IPS DF 4.7 (cell line): ENCODE results near the gene RPTOR.

ENCODE experiments used
- DNase-seq: peaks from one replicate; pipeline ENCODE4 v3.0.0-alpha.2; 2013; ENCODE audit warnings: low spot score; ENCODE audit errors: extremely low read depth

Gene RPTOR

DNA sequence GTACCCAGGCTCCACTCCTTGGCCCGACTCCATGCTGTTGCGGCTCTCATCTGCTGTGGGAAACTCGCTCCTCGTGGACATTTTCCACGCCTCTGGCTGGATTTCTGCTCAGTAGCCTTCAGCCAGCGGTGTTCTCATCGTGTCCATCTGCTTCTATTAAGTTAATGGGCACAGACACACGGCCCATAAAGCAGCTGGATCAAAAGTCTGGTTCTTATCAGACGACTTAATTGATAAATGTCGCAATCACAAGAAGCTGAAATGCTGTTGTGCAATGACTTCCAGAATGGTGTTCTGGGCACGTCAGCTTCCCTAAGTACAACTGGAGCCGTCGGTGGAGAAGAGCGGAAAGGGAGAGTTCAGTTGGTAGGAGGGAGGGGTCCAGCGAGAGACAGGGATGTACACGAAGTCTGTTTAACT is 235.3 kb downstream of the RPTOR start:
- no peak for DNase-seq

DNA sequence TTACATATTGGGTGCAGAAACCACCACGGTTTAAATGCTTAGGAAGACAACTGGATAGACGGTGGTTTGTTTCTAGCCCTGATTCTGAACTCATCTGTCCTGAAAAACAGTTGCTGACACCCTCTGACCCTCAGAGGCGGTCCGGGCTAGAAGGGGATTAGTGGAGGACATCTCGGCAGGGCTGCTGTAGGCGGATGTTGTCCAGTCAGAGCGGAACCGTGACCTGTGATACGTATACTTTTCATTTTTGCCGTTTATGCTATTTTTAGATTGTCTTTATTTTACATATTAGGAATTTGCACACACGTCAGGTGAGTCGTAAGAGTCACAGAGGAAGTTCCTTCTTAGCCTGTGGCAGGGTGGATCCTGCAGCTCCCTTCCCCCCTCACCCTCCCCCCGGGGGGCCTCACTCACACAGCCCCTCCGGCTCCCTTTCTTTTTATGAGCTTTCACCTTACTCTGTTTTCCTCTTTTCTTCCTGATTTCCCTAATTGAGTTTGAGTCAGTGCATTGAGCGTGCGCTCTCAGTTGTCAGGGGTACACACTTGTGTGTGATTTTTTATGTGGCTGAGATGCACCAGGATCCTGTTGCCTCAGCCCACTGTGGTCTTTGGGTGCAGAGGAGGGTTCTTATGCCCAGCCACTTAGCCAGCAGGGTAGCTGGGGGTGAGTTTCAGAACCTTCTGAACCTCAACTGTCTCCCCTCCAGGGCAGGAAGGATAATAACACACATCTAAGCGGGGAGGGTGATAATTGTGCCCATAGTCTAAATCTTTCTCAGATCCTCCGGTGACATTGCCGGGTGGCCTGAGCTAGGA is 236.0 kb downstream of the RPTOR start:
- no peak for DNase-seq

DNA sequence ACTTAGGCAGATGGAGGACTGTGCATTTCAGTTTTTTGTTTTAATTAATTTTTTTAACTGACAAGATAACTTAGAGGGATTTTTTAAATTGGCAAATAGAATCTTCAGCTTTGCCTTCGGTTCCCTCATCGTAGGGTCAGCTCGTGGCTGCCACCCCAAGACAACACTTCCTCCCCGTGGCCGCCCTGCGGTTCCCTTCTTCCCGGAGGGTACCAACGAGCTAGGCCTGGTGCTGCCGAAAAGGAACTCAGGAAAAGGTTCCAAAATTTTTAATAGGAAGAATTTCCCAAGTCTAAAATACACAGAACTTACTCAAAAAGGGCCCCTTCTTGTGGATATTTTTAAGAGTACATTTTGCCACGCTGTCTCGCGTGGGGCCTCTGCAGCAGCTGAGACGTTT is 236.6 kb downstream of the RPTOR start:
- DNase-seq: no peak

DNA sequence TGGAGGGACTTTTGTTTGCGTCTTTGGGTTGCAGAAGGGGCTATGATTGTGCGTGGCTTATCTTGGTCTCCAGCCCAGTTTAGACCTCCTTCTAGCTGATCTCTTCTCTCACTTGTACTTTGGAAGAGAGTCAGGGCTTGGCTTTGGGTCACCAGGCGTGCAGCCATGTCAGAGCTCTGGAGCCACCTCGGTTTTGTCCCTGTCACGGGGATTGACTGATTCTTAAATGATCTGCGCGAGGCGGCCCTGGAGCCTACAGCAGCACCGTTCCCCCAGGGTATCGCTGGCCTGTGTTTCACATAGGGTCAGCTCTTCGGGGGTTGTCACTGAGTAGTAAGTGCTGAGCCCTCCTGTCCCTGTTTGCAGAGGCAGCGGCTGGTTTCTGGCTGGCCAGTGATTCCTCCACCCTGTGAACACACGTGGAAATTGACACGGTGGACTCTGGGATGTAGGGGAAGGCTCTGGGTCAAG is 237.2 kb downstream of the RPTOR start:
- no peak for DNase-seq

DNA sequence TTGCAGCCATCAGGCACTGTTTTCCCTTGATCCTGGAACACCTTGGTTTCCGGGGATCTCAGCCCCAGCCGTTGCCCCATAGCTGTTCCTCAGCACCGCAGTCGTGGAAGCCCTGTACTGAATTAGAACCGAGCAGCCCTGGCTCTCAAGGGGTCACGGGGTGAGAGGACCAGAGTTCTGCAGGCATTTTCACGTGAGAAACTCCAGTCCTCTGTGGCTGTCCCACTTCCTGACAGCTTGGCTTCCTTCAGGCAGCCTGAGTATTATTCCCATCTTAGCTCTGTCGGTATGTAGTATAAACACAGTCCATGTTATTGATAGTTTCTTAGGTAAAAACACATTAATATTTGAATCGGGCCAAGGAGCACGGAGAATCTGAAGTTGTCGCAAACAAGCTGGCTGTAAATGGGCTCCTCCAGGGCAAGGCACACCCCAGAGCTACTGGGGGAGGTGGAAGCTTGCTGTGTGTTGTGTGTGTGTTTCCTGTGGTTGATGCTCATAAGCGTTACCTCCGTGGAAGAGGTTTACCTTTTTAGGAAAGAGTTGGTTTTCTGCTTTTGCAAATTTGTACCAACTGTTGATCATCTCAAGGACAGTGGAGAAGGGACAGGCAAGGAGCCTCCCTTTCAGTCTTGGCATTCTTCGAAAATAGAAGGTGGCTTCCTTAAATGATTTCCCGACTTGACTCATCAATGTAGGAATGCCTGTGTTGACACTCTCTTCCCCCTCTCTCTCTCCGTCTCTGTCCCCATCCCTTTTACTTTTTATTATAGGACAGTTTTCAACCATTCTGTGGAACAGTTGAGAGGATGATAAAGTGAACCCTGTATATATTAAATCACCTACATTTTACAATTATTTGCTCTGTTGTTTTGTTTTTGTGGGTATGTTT is 238.1 kb downstream of the RPTOR start:
- DNase-seq: no peak

DNA sequence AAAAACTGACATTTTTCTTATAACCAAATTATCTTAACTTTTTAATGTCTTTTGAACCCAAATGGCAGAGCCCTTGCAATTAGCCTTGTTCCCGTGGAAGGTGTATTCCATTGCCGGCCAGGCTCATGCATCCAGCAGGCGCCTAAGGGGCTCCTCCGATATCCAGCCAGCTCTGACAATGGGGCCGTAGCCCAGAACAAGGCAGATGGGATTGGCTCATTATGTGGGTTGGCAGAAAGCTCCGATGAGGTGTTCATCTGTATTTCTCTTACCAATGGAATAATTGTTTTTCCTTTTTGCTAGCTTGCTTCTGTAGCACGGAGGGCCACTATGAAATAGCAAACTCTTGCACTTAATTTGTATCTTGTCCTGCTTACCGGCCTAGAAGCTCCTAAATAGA is 238.8 kb downstream of the RPTOR start:
- DNase-seq: no peak

DNA sequence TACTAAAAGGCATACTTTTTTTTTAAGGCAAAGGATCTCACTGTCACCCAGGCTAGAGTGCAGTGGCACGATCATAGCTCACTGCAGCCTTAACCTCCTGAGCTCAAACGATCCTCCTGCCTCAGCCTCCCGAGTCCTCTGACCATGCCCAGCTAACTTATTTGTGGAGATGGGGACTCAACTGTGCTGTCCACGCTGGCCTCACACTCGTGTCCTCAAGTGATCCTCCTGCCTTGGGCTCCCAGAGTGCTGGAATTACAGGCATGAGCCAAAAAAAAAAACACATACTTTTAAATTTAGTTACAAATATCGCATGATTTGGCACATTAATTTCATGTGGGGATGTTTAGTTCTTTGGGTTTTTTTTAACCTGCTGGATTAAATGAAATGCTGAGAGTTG is 239.3 kb downstream of the RPTOR start:
- no peak for DNase-seq

DNA sequence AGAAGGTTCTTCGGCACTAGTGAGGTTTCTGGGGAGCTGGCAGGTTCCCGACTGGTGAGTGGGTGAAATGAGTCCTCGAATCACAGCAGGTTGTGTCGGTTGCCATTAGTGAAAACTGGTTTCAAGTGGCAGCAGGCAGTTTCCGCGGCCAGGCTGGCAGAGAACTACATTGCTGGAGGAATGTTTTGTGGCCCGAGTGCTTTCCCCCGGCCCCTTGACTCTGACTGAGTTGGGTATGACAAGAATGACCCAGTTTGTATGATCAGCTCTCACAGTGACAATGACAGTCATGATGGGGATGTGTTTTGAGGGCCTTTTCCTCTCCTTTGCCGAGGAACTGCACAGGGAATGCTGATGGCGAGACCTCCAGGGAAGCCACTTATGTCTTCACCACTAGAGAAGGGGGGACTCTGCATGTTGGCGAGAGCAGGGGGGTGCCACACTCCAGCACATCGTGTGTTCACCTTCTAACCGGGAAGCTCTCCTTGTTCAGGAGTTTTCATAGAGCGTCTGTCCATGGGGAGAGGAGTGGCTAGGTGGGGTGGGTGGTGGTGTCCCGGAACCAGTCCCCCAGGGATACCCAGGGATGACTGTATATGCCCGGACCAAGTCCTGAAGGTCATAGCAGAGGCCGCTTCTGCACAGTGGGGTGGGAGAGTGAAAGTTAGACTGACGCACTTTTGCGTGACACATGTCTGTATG is 241.0 kb downstream of the RPTOR start:
- DNase-seq: no peak

DNA sequence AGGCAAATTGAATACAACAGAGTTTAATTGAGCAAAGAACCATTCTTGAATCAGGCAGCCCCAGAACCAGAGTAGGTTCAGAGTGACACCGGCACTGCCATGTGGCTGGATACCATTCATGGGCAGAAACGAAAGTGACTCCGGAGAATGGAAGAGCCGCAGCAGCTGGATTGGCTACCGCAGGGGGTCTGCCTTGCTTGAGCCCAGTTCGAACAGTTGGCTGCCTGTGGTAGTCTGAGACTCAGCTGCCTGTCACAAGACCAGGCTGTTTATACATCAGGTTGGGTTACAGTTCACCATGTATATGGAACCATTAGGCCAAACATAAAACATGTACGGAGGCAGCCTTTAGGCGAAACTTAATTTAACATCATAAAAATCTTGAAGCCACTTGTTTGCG is 241.8 kb downstream of the RPTOR start:
- no peak for DNase-seq

DNA sequence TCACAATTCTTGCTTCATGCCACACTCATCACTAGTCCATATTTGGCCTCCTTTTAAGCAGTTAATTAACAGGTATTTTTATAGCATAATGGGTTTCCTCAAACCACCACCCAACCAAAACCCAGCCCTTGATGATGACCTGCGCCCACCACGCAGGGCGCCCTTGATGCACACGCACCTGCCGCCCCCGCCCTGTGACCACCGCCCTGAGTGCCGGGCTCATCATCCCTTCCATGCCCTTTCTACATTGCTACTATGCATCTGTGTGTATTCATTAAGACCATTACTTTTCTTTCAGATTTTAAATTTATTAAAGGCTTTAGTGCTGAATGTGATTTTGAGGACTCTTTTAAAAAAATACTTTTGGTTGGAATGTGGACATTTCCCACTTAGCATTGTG is 242.2 kb downstream of the RPTOR start:
- no peak for DNase-seq

DNA sequence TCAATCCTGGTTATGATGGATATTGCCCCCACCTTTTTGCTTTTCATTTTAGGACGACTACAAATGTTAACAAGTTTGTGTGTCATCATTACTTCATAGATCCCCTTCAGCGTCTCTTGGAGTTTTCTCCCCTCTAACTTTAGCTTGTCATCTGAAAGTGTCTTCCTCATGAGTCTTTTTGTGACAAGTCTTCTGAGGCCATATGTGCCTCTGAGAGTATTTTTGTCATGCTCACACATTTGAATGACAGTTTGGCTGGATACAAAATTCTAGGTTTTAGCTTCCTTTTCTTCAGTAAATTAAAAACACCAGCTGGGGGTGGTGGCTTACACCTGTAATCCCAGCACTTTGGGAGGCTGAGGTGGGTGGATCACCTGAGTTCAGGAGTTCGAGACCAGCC is 243.2 kb downstream of the RPTOR start:
- no peak for DNase-seq

DNA sequence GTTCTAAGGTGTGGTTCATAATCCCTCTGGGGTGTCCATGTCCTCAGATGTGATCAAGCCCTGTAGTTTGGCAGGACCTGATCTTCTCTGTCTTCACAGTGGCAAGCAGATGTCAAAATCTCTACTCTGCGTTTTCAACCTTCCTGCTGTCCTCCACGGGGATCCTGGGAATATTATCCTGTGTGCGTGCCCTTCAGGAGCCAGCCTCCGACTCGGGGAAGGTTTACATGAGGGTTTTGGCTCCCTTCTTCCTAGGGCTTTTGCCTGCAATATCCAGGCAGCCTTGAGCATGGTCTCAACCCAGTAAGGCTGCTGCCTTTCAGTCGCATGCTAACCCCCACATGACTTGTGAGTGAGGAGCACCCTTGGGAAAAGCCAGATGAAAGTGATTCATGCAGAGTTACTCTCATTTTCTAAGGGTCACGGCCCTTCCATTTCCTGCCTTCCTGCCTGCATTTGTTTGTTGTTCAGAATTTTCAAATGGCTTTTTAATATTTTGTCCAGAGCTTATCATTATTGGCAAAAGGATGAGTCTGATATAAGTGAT is 244.8 kb downstream of the RPTOR start:
- DNase-seq: no peak

DNA sequence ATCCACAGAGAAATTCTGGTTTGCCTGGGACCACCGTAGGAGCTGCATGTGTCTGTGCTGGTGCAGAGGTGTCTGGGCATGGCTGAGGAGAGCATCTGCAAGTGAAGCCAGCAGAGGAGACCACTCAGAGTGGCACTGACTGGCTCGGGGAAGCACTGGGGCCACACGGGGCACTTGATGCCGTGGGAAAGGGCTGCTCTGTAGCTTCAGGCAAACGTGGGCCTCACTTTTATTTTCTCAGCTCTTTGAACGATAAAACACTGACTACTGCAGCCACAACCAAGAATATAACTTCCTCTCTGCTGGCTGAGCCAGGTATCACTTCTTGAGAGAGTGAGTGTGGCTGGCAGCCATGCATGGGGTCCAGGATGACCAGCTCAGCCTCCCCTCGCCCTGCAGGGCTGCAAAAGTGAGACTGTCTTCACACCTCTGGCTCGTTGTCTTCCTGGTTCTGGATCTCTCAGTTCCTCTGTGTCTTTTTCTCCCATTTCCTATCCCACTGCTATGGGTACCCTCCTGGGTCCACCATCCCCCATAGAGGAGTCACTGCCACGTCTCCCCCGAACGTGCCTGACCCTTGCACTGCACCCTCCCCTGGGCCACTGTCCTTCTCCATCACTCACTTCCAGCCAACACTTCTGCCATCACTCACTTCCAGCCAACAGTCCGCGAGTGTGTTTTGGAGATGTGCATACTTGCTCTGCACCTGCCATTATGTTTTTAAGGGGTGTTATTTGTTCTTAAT is 245.6 kb downstream of the RPTOR start:
- no peak for DNase-seq

DNA sequence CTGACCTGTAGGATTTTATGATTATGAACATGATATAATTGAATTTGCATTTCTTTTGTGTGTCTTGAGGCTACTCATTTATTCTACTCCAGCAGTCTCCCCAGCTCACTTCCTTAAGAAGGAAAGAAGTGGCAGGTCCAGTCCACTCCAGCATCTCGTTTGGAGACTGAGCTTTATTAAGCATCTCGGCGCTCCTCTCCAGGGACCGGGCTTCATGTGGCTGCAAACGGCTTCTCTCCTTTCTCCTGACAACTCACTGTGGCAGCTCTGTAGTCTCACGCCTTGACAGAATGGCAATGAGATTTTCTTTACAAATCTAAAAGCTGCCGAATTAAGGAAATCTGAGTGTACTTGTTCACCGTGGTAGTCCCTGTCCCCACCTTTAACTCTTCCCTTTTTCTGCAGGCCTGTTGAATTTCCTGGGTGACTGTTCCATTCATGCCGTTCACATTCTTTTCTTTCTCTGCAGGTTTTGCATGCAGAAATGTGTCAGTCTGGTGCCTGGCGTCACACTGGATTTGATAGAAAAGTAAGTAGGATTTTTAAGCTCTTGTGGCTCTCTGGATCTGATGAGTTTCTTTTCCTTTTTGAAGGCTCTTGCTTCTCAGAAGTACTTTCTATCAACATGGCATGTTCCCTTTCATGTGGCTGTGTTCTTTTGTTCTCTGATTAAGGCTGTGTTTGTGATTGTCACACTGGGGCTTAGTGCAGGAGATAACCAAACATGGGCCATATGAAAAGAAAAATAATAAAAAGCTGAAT is 246.5 kb downstream of the RPTOR start:
- DNase-seq: no peak

DNA sequence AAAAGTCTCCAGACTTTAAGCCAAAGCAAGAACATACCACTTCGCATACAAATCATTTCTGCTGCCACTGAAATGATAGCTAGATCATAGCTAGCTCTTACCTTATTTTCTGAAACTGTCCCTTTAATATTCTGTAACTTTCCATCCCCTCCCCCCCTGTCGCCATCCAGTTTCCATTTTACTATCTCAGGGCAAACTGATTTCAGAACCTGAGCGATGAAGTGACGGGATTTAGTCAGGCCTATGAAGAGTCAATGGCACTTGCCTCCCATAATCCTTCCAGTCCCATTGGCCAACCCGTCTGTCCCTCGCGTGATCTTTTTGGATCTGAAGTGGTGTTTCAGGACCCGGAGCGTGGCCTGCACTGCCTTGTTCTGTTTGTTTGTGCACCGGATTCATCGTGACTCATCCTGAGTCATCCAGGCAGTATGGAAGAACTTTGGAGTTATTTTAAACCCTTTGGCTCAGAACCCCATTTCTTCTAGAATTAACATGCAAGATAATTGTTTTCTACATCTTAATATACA is 247.2 kb downstream of the RPTOR start:
- DNase-seq: no peak

DNA sequence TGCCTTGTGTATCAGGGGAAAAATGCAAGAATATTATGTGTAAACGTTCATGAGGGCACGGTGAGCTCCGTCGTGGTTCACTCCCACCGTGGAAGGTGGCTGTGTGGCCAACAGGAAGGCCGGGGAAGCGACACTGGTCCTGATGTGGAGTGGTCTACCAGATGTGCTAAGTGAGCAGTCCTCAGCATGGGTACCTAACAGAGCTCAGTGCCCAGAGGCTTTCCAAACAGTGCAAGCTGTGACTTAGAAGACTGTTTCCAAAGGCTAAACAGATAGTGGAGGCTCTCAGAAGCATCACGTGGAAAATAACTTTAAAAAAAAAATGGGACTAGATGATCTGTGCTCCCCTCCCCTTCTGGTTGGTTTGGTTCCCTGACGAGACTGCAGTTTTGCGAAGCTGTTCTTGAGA is 247.7 kb downstream of the RPTOR start:
- no peak for DNase-seq

DNA sequence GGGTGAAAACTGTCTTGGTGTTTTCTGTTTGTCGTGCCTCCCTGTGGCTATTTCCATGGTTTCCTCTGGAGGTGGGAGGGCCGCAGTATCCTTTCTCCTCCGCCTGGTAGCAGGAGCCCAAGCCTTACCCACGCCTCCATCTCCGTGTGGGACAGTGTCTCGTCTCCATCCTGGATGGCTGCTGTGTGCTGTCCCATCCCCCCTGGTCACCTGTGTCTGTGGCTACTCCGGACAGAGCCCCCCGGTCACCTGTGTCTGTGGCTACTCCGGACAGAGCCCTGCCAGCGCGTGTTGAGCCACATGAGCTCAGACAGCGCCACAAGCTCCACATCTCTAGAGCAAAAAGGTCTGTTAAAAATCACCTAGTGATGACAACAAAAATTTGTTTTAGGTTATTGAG is 248.8 kb downstream of the RPTOR start:
- no peak for DNase-seq

DNA sequence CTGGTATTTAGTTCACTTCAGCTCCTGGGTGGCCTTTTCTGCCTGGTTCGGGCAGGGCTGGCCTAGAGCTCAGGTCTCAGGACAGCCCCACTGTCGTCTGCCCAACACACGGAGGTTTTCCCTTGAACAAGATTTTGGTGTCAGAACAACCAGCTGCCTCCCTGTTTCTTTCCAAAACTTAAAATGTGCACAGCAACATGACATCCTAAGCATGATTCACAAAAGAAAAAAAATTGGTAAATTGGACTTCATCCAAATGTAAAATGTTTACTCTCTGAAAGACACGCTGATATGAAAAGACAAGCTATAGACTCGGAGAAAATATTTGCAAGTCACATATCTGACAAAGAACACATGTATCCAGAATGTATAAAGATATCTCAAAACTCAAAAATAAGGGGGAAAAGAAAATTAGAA is 249.2 kb downstream of the RPTOR start:
- DNase-seq: no peak

DNA sequence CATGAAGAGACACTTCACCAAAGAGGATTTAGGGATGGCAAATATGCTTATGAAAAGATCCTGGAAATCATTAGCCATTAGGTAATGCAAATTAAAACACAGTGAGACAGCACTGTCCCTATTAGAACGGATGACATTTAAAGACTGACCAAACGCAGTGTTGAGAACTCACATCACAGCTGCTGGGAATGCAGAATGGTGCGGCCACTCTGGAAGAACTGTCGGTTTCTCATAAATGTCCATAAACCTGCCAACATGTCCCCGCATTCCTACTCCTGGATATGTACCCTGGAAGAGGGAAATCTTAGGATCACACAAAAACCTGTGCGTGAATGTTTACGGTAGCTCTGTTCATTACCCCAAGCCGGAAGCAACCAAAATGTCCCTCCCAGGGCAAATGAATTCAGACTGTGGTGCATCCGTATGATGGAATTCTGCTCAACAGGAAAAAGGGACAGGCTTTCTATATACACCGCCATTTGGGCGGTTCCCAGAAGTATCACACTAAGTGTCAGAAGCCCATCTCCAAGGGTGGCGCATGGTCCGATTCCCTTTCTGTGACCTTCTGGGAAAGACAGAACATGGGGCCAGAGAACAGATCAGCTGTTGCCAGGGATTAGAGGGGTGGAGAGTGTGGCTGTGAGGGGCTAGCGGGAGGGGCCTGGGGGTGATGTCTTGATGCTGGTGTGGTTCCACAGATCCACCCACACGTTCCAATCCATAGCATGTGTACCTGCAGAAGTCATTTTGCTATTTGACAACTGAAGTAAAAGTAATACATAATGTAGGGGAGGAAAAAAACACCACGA is 249.8 kb downstream of the RPTOR start:
- no peak for DNase-seq
